ENCODE results near the gene SRCIN1.

SRCIN1 gene

GRCh38 chr17:38583176-38583575, 22.6 kb downstream of the SRCIN1 start:
- H3F3A ChIP-seq (ENCODE audit: insufficient read depth), result no peaks in the 10 kb centered on the region
- no peaks in the 10 kb centered on the region for H4K20me1 ChIP-seq (ENCODE audit: low read depth, low read length)
- H3K4me3 ChIP-seq (ENCODE audit: insufficient read depth, low read length, poor library complexity, severe bottlenecking), result no peak overlapping the region
- TF ChIP-seq EZH2phosphoT487 (conservative IDR thresholded peaks at IDR 0.05; ENCODE audit: low read length) (no peak), CTCF (IDR thresholded peaks at IDR 0.05; ENCODE audit: insufficient read depth, low read length, poor library complexity, severe bottlenecking) (no peak)
- H3K9me3 ChIP-seq (ENCODE audit: insufficient read depth, low read length), result no peaks in the 10 kb centered on the region
- H3K36me3 ChIP-seq (ENCODE audit: low read length), result no peaks in the 10 kb centered on the region
- no peaks in the 10 kb centered on the region for H3K27me3 ChIP-seq (ENCODE audit: low read length)
- H2AFZ ChIP-seq (ENCODE audit: low read depth, low read length, severe bottlenecking), result no peak overlapping the region
- no peaks in the 10 kb centered on the region for H3K79me2 ChIP-seq (ENCODE audit: insufficient read depth, low read length)
- no peaks in the 10 kb centered on the region for H3K9me2 ChIP-seq (replicated peaks; ENCODE audit: insufficient read depth, low read length)
- H3K4me2 ChIP-seq (ENCODE audit: low read depth, low read length, poor library complexity, severe bottlenecking), result no peak overlapping the region
- H3K9ac ChIP-seq (ENCODE audit: low read length), result no peak overlapping the region
- no peak overlapping the region for H3K27ac ChIP-seq (ENCODE audit: low read depth, low read length)

GRCh38 chr17:38582069-38582468, 23.7 kb downstream of the SRCIN1 start:
- no peaks in the 10 kb centered on the region for H3F3A ChIP-seq (ENCODE audit: insufficient read depth)
- no peaks in the 10 kb centered on the region for H3K36me3 ChIP-seq (ENCODE audit: low read length)
- H3K9ac ChIP-seq (ENCODE audit: low read length), result no peak overlapping the region
- no peak overlapping the region for H3K4me2 ChIP-seq (ENCODE audit: low read depth, low read length, poor library complexity, severe bottlenecking)
- H3K79me2 ChIP-seq (ENCODE audit: insufficient read depth, low read length), result no peaks in the 10 kb centered on the region
- H3K4me3 ChIP-seq (ENCODE audit: insufficient read depth, low read length, poor library complexity, severe bottlenecking), result no peak overlapping the region
- no peaks in the 10 kb centered on the region for H3K9me2 ChIP-seq (replicated peaks; ENCODE audit: insufficient read depth, low read length)
- no peaks in the 10 kb centered on the region for H3K27me3 ChIP-seq (ENCODE audit: low read length)
- no peaks in the 10 kb centered on the region for H4K20me1 ChIP-seq (ENCODE audit: low read depth, low read length)
- no peak for TF ChIP-seq EZH2phosphoT487 (conservative IDR thresholded peaks at IDR 0.05; ENCODE audit: low read length)
- TF ChIP-seq CTCF (IDR thresholded peaks at IDR 0.05; ENCODE audit: insufficient read depth, low read length, poor library complexity, severe bottlenecking), result no peak
- H3K27ac ChIP-seq (ENCODE audit: low read depth, low read length), result no peak overlapping the region
- no peak overlapping the region for H2AFZ ChIP-seq (ENCODE audit: low read depth, low read length, severe bottlenecking)
- H3K9me3 ChIP-seq (ENCODE audit: insufficient read depth, low read length), result no peaks in the 10 kb centered on the region

GRCh38 chr17:38579934-38580333, 25.8 kb downstream of the SRCIN1 start:
- Histone ChIP-seq H3K9ac (ENCODE audit: low read length) (no peak overlapping the region), H3K4me3 (ENCODE audit: insufficient read depth, low read length, poor library complexity, severe bottlenecking) (no peak overlapping the region), H3K79me2 (ENCODE audit: insufficient read depth, low read length) (no peaks in the 10 kb centered on the region), H3K9me2 (replicated peaks; ENCODE audit: insufficient read depth, low read length) (no peaks in the 10 kb centered on the region), H3K36me3 (ENCODE audit: low read length) (no peaks in the 10 kb centered on the region), H3K9me3 (ENCODE audit: insufficient read depth, low read length) (no peaks in the 10 kb centered on the region), H4K20me1 (ENCODE audit: low read depth, low read length) (no peaks in the 10 kb centered on the region), H2AFZ (ENCODE audit: low read depth, low read length, severe bottlenecking) (no peak overlapping the region), H3F3A (ENCODE audit: insufficient read depth) (no peaks in the 10 kb centered on the region), H3K27me3 (ENCODE audit: low read length) (no peaks in the 10 kb centered on the region), H3K27ac (ENCODE audit: low read depth, low read length) (no peak overlapping the region), H3K4me2 (ENCODE audit: low read depth, low read length, poor library complexity, severe bottlenecking) (no peak overlapping the region)
- TF ChIP-seq CTCF (IDR thresholded peaks at IDR 0.05; ENCODE audit: insufficient read depth, low read length, poor library complexity, severe bottlenecking) (no peak), EZH2phosphoT487 (conservative IDR thresholded peaks at IDR 0.05; ENCODE audit: low read length) (no peak)
